Osteoblast (primary cell): ENCODE results near the gene RYR3. TPM values are rescaled to one million over a fixed set of nuclear protein-coding genes. Genes with fewer than 3 reads are reported as not detected.

Source experiments
- DNase-seq: peaks from one replicate; pipeline ENCODE4 v3.0.0; 2011; ENCODE audit warnings: low spot score, mixed read lengths; ENCODE audit not compliant: insufficient read length; ENCODE audit errors: missing footprints
- H2AFZ ChIP-seq: 2 replicates; pipeline ENCODE4 v1.6.0; 2011; ENCODE audit warnings: mild to moderate bottlenecking, low read length
- H3K27ac ChIP-seq: 2 replicates; pipeline ENCODE4 v1.5.1; 2011; ENCODE audit warnings: mild to moderate bottlenecking, low read depth, low read length, moderate library complexity
- H3K27me3 ChIP-seq: 2 replicates; pipeline ENCODE4 v1.6.0; 2012; ENCODE audit warnings: mild to moderate bottlenecking, control low read depth, inconsistent platforms, low read length, moderate library complexity; ENCODE audit not compliant: insufficient read depth
- H3K36me3 ChIP-seq: 2 replicates; pipeline ENCODE4 v1.5.1; 2011; ENCODE audit warnings: mild to moderate bottlenecking, low read length, control low read depth, moderate library complexity; ENCODE audit not compliant: insufficient read depth
- H3K4me1 ChIP-seq: 2 replicates; pipeline ENCODE4 v1.5.1; 2011; ENCODE audit warnings: mild to moderate bottlenecking, low read length, control low read depth, moderate library complexity; ENCODE audit not compliant: insufficient read depth
- H3K4me2 ChIP-seq: 2 replicates; pipeline ENCODE4 v1.6.0; 2011; ENCODE audit warnings: mild to moderate bottlenecking, low read length; ENCODE audit not compliant: insufficient read depth
- H3K4me3 ChIP-seq: fragments of 200-600 bp; sonication (generic); 3 replicates; pipeline ENCODE4 v1.5.1; 2012; ENCODE audit warnings: mild to moderate bottlenecking, low read length, inconsistent platforms; ENCODE audit not compliant: insufficient read depth
- H3K79me2 ChIP-seq: 2 replicates; pipeline ENCODE4 v1.6.0; 2012; ENCODE audit warnings: mild to moderate bottlenecking, low read length, control low read depth, inconsistent platforms; ENCODE audit not compliant: insufficient read depth
- H3K9me3 ChIP-seq: 2 replicates; pipeline ENCODE4 v1.5.1; 2011; ENCODE audit warnings: low read depth, low read length, control low read depth
- H4K20me1 ChIP-seq: 2 replicates; pipeline ENCODE4 v1.6.0; 2012; ENCODE audit warnings: mild to moderate bottlenecking, low read length, control low read depth; ENCODE audit not compliant: insufficient read depth
- total RNA-seq: library from RNA; depleted of rRNA; stranded (reverse); fragments of >200 nt; gene quantifications from 2 replicates; pipeline ENCODE4 v1.2.3, GENCODE V29; 2012
- TF ChIP-seq, protein P1 (sequence below): IDR thresholded peaks from 2 replicates; pipeline ENCODE4 v1.5.1; 2011; ENCODE audit warnings: mild to moderate bottlenecking, low read depth, low read length, moderate library complexity; ENCODE audit errors: extremely low read depth

Gene RYR3
- total RNA-seq, 1 donor: not detected

DNA sequence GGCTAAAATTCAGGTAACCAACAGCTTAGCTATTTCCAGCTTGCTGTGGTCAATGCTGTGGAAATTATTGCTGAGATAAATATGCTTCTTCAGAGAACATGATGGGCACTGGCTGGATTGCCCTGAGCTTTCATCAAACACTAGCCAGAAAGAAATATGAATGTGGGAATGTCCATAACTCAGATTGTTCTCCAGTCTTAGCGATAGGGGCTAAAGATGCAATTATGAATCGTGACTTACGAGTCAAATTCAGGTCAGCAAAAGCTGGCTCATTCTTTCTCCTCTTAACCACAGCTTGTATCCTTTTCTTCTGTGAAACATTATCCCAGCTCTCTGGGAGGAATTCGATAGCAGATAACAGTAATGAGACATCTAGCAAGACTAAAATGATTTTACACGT lies 307.6 kb downstream of the RYR3 start:
- TF ChIP-seq, protein P1, sequence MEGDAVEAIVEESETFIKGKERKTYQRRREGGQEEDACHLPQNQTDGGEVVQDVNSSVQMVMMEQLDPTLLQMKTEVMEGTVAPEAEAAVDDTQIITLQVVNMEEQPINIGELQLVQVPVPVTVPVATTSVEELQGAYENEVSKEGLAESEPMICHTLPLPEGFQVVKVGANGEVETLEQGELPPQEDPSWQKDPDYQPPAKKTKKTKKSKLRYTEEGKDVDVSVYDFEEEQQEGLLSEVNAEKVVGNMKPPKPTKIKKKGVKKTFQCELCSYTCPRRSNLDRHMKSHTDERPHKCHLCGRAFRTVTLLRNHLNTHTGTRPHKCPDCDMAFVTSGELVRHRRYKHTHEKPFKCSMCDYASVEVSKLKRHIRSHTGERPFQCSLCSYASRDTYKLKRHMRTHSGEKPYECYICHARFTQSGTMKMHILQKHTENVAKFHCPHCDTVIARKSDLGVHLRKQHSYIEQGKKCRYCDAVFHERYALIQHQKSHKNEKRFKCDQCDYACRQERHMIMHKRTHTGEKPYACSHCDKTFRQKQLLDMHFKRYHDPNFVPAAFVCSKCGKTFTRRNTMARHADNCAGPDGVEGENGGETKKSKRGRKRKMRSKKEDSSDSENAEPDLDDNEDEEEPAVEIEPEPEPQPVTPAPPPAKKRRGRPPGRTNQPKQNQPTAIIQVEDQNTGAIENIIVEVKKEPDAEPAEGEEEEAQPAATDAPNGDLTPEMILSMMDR: no peak
- Histone ChIP-seq H3K4me2 (no peak overlapping the region), H3K36me3 (no peaks in the 10 kb centered on the region), H4K20me1 (no peaks in the 10 kb centered on the region), H2AFZ (no peak overlapping the region), H3K79me2 (no peaks in the 10 kb centered on the region), H3K4me3 (no peak overlapping the region), H3K4me1 (no peaks in the 10 kb centered on the region), H3K27me3 (no peaks in the 10 kb centered on the region), H3K27ac (no peak overlapping the region), H3K9me3 (no peaks in the 10 kb centered on the region)
- DNase-seq: no peak

DNA sequence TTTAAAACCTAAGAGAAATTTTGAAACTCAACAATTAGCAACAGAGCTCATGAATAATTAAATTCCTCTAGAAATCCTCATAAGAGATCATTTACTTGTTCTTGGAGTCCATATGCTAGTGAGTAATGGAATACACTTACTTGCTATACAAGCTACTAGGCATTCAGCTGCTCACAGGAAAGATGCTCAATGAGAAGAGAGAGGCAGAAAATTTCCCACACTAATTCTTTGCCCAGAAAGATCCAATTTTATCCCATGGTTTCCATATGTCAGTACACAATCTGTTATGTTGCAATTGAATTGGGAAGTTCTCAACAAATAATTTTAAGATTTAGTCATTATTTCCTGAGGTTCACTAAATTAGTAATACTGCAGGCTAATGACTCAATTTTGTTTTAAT lies 310.4 kb downstream of the RYR3 start:
- Histone ChIP-seq H3K27ac (no peak overlapping the region), H3K4me2 (no peak overlapping the region), H3K36me3 (no peaks in the 10 kb centered on the region), H3K4me3 (no peak overlapping the region), H3K4me1 (no peaks in the 10 kb centered on the region), H3K9me3 (no peaks in the 10 kb centered on the region), H2AFZ (no peak overlapping the region), H4K20me1 (no peaks in the 10 kb centered on the region), H3K79me2 (no peaks in the 10 kb centered on the region), H3K27me3 (no peaks in the 10 kb centered on the region)
- TF ChIP-seq, protein P1: no peak
- DNase-seq: no peak

DNA sequence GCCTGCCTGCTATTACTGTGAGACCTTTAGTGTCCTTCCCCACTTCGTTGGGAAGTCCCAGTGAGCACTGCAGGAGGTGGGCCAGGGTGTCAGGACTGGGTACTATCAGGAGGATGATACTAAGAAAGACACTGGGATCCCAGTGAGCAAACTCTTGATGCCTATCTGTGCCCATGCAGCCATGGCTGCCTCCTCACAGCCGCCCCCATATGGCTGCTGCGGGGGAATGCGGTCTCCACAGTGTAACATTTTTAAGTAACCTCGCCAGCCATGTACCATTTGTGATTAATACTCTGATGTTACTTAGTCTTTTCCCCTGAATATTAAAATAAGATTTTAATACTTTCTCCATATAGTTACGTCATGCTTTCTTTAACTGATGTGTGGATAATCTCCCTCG lies 312.2 kb downstream of the RYR3 start:
- no peaks in the 10 kb centered on the region for H3K4me1 ChIP-seq
- H3K4me2 ChIP-seq: no peak overlapping the region
- no peak overlapping the region for H3K27ac ChIP-seq
- TF ChIP-seq, protein P1: no peak
- no peaks in the 10 kb centered on the region for H3K36me3 ChIP-seq
- no peaks in the 10 kb centered on the region for H3K79me2 ChIP-seq
- H4K20me1 ChIP-seq: no peaks in the 10 kb centered on the region
- H3K27me3 ChIP-seq: no peaks in the 10 kb centered on the region
- no peak for DNase-seq
- H3K4me3 ChIP-seq: no peak overlapping the region
- no peak overlapping the region for H2AFZ ChIP-seq
- H3K9me3 ChIP-seq: no peaks in the 10 kb centered on the region

DNA sequence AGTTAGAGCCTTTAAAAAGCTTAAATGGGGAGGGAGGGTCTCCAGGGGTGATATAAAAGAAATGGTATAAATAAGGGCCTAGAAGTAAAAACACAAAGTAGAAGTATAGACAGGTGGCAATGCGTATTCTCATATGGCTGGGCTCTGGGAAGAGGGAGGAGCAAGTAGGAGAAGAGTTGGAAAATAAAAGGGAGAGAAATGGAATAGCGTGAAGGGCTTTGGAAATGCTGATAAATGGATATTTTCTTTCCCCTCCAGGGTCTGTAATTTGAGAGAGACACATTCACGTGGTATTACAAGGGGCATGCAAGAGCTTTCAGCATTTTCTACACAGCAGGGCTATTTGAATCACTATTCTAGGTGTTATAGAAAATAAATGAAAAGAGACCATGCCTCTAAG lies 313.7 kb downstream of the RYR3 start:
- Histone ChIP-seq H4K20me1 (no peaks in the 10 kb centered on the region), H3K27ac (no peak overlapping the region), H3K4me2 (no peak overlapping the region), H3K4me1 (no peaks in the 10 kb centered on the region), H2AFZ (no peak overlapping the region), H3K79me2 (no peaks in the 10 kb centered on the region), H3K27me3 (no peaks in the 10 kb centered on the region), H3K36me3 (no peaks in the 10 kb centered on the region), H3K4me3 (no peak overlapping the region), H3K9me3 (no peaks in the 10 kb centered on the region)
- TF ChIP-seq, protein P1: no peak
- no peak for DNase-seq
